ENCODE results near the gene TAS2R60. TPM values are rescaled to one million over a fixed set of nuclear protein-coding genes. Genes with fewer than 3 reads are reported as not detected.

Gene TAS2R60
- total and polyA plus RNA-seq, 2 of the 4 experiments (the other 2 are of a cell fraction) = not detected

- TF ChIP-seq CTCF (conservative IDR thresholded peaks at IDR 0.05; ENCODE audit: low read depth, low read length) = no peak
Measured at GRCh38 chr7:143405173-143406001, 37.9 kb upstream of the TAS2R60 start (continued).

DNA sequence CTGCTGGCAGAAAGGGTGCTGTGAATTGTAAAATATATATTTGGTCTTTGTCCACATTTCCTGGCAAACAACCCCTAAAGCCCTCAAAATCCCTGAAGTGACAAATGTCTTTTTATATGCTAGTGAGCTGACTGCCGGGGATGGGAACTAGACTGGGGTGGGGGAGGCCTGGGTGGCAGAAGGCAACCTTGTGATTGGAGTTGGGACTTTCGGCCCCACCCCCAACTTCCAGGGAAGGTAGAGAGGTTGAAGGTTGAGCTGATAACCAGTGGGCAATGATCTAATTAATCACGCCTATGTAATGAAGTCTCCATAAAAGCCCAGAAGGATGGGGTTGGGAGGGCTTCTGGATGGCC lies 37.3 kb upstream of the TAS2R60 start:
- no TSS peak for BruUV-seq (replicated peaks)
- H3K27me3 ChIP-seq (ENCODE audit: control insufficient read depth, insufficient read depth, low read length) = peaks cover 5% of the 10 kb centered on the region
- H3K4ac ChIP-seq (ENCODE audit: low read depth, low read length) = no peak overlapping the region
- H2AK5ac ChIP-seq (ENCODE audit: low read depth, low read length) = no peak overlapping the region
- H4K20me1 ChIP-seq (ENCODE audit: insufficient read depth, low read length) = no peaks in the 10 kb centered on the region
- H3K9me3 ChIP-seq (ENCODE audit: control insufficient read depth, insufficient read depth, low read length) = no peaks in the 10 kb centered on the region
- H3K27ac ChIP-seq (ENCODE audit: insufficient read depth, low read length) = no peak overlapping the region
- no peak overlapping the region for H3K4me2 ChIP-seq (ENCODE audit: low read depth, low read length)
- intact Hi-C loops (cut with micrococcal nuclease) (no loop called here), dilution Hi-C loops (cut with HindIII; ENCODE audit: low sequenced_read_pairs, unreplicated experiment) (no loop called here), in situ Hi-C loops (cut with MboI; ENCODE audit: low sequenced_read_pairs) (no loop called here)
- no peak overlapping the region for H2AFZ ChIP-seq (replicated peaks; ENCODE audit: low read length, poor library complexity)
- H2BK120ac ChIP-seq (ENCODE audit: low read depth, low read length) = no peak overlapping the region
- H2AK9ac ChIP-seq (replicated peaks; ENCODE audit: low read depth, low read length, poor library complexity) = no peak overlapping the region
- H4K5ac ChIP-seq (ENCODE audit: low read depth, low read length) = no peak overlapping the region
- H3K18ac ChIP-seq (ENCODE audit: low read depth, low read length) = no peak overlapping the region
- no peak overlapping the region for H3K4me3 ChIP-seq (ENCODE audit: insufficient read depth, low read depth, low read length)
- no peaks in the 10 kb centered on the region for H3K79me1 ChIP-seq (ENCODE audit: low read depth in 1 of 2, low read length in 2 of 2)
- no CpG with 5 or more reads among the region's 3 CpGs for WGBS, 2 experiments (ENCODE audit: extremely low coverage in 2 of 2, insufficient read length in 1 of 2)
- no peak overlapping the region for H3K9ac ChIP-seq (ENCODE audit: low read depth, low read length)
- H2BK20ac ChIP-seq (ENCODE audit: low read depth, low read length) = no peak overlapping the region
- no peaks in the 10 kb centered on the region for H3K9me1 ChIP-seq (ENCODE audit: insufficient read depth, low read length)
- CTCF ChIA-PET = interaction anchor here (0.6 to 2.6 kb wide), 3 partner anchors 10 to 166 kb away, joined by 6 to 9 read pairs (median 8); no protein-coding TSS in a partner anchor
- no peak overlapping the region for H2BK5ac ChIP-seq (ENCODE audit: low read depth, low read length, poor library complexity, severe bottlenecking)
- no peak overlapping the region for H4K91ac ChIP-seq (ENCODE audit: insufficient read depth, low read depth, low read length)
- no peak overlapping the region for H2BK15ac ChIP-seq (ENCODE audit: low read depth, low read length)
- no peak overlapping the region for H4K8ac ChIP-seq (ENCODE audit: low read depth in 2 of 2, low read length in 2 of 2)
- no peaks in the 10 kb centered on the region for H3K36me3 ChIP-seq (ENCODE audit: control insufficient read depth, insufficient read depth, low read length)
- no peak overlapping the region for H3K14ac ChIP-seq (replicated peaks; ENCODE audit: low read depth, low read length)
- DNase-seq (no peak), ATAC-seq (ENCODE audit: low read depth) (no peak)
- H3K56ac ChIP-seq (ENCODE audit: extremely low read depth, insufficient read depth, low read length) = no peak overlapping the region
- H3K4me1 ChIP-seq (ENCODE audit: control insufficient read depth, insufficient read depth, low read length) = peaks cover 12% of the 10 kb centered on the region; the same call in 1 of the 2 replicates
- POLR2A ChIA-PET (ENCODE audit: unreplicated experiment) = no interaction called here
- H3K23ac ChIP-seq (ENCODE audit: low read depth, low read length) = no peak overlapping the region
- TF ChIP-seq SMC3 (IDR thresholded peaks at IDR 0.05; ENCODE audit: low read depth, low read length) (no peak), POLR2A (IDR thresholded peaks at IDR 0.05; ENCODE audit: low read depth, low read length) (no peak), MAZ (IDR thresholded peaks at IDR 0.05; ENCODE audit: borderline replicate concordance, low read depth, low read length) (no peak), RFX5 (IDR thresholded peaks at IDR 0.05; ENCODE audit: low read depth, low read length) (no peak), MXI1 (IDR thresholded peaks at IDR 0.05; ENCODE audit: borderline replicate concordance, low read depth, low read length) (no peak), CTCF (conservative IDR thresholded peaks at IDR 0.05; ENCODE audit: low read depth, low read length) (no peak), BHLHE40 (IDR thresholded peaks at IDR 0.05; ENCODE audit: low read depth, low read length) (no peak), MAFK (IDR thresholded peaks at IDR 0.05; ENCODE audit: low read depth, low read length) (no peak), RCOR1 (IDR thresholded peaks at IDR 0.05; ENCODE audit: insufficient replicate concordance, low read length) (no peak), NFE2L2 (IDR thresholded peaks at IDR 0.05; ENCODE audit: low read depth, low read length) (no peak), RAD21 (IDR thresholded peaks at IDR 0.05; ENCODE audit: low read length) (no peak), FOS (IDR thresholded peaks at IDR 0.05; ENCODE audit: low read depth, low read length) (no peak), CEBPB (IDR thresholded peaks at IDR 0.05; ENCODE audit: low read depth, low read length) (no peak)

Measured in IMR-90 (cell line).